H9 (cell line): ENCODE measurements around the gene SETD6. TPM values are rescaled to one million over a fixed set of nuclear protein-coding genes. Genes with fewer than 3 reads are reported as not detected.
A peak's percentile ranks its signal among the peaks of the same experiment; 100 is the strongest.

ENCODE experiments used
- DNase-seq: peaks from one replicate; pipeline ENCODE4 v3.0.0-alpha.2; 2017
- H2AFZ ChIP-seq: one replicate; pipeline ENCODE4 v1.6.1; 2013; ENCODE audit warnings: mild to moderate bottlenecking, low read length, control low read depth, moderate library complexity
- H2AK5ac ChIP-seq: 2 replicates; pipeline ENCODE4 v1.6.1; 2013; ENCODE audit warnings: low read length, control low read depth, mixed read lengths; ENCODE audit not compliant: insufficient read length
- H2BK120ac ChIP-seq: one replicate; pipeline ENCODE4 v1.6.1; 2013; ENCODE audit warnings: low read depth, mild to moderate bottlenecking, low read length, control low read depth, inconsistent platforms; ENCODE audit not compliant: poor library complexity, severe bottlenecking
- H2BK12ac ChIP-seq: 2 replicates; pipeline ENCODE4 v1.6.1; 2013; ENCODE audit warnings: low read length, control low read depth, mixed read lengths, low read depth; ENCODE audit not compliant: insufficient read length
- H2BK15ac ChIP-seq: 2 replicates; pipeline ENCODE4 v1.6.1; 2013; ENCODE audit warnings: low read depth, low read length, control low read depth
- H2BK20ac ChIP-seq: one replicate; pipeline ENCODE4 v1.6.1; 2013; ENCODE audit warnings: low read depth, mild to moderate bottlenecking, low read length, control low read depth, inconsistent platforms; ENCODE audit not compliant: poor library complexity, severe bottlenecking
- H2BK5ac ChIP-seq: 2 replicates; pipeline ENCODE4 v1.6.1; 2013; ENCODE audit warnings: low read length, control low read depth, mixed read lengths; ENCODE audit not compliant: insufficient read length
- H3K14ac ChIP-seq: 2 replicates; pipeline ENCODE4 v1.6.1; 2013; ENCODE audit warnings: low read length, control low read depth; ENCODE audit not compliant: insufficient read depth
- H3K18ac ChIP-seq: 2 replicates; pipeline ENCODE4 v1.6.1; 2013; ENCODE audit warnings: low read depth, mild to moderate bottlenecking, mixed read lengths, low read length, control low read depth; ENCODE audit not compliant: insufficient read length
- H3K23ac ChIP-seq: 2 replicates; pipeline ENCODE4 v1.6.1; 2013; ENCODE audit warnings: low read length, control low read depth, mixed read lengths, low read depth; ENCODE audit not compliant: insufficient read length
- H3K23me2 ChIP-seq: 2 replicates; pipeline ENCODE4 v1.6.1; 2013; ENCODE audit warnings: low read depth, mild to moderate bottlenecking, mixed read lengths, low read length, control low read depth; ENCODE audit not compliant: insufficient read length, poor library complexity, severe bottlenecking
- H3K27ac ChIP-seq: 2 replicates; pipeline ENCODE4 v1.5.1; 2013; ENCODE audit warnings: low read length, control low read depth, mixed read lengths, low read depth; ENCODE audit not compliant: insufficient read length
- H3K27me3 ChIP-seq: 2 replicates; pipeline ENCODE4 v1.6.1; 2013; ENCODE audit warnings: low read length, control low read depth, inconsistent platforms; ENCODE audit not compliant: insufficient read depth
- H3K4ac ChIP-seq: 2 replicates; pipeline ENCODE4 v1.6.1; 2013; ENCODE audit warnings: low read depth, mild to moderate bottlenecking, control low read depth, inconsistent platforms, low read length, moderate library complexity
- H3K4me1 ChIP-seq: 2 replicates; pipeline ENCODE4 v1.6.1; 2013; ENCODE audit warnings: low read length, control low read depth, inconsistent platforms; ENCODE audit not compliant: insufficient read depth
- H3K4me2 ChIP-seq: 2 replicates; pipeline ENCODE4 v1.6.1; 2013; ENCODE audit warnings: low read length, control low read depth, mixed read lengths; ENCODE audit not compliant: insufficient read length, insufficient read depth
- H3K56ac ChIP-seq: 2 replicates; pipeline ENCODE4 v1.6.1; 2013; ENCODE audit warnings: low read depth, mild to moderate bottlenecking, mixed read lengths, low read length, control low read depth; ENCODE audit not compliant: insufficient read length
- H3K79me1 ChIP-seq: 2 replicates; pipeline ENCODE4 v1.6.1; 2013; ENCODE audit warnings: low read depth, mild to moderate bottlenecking, moderate library complexity, low read length, control low read depth, inconsistent platforms; ENCODE audit not compliant: insufficient read depth, poor library complexity, severe bottlenecking
- H3K79me2 ChIP-seq: 2 replicates; pipeline ENCODE4 v1.6.1; 2013; ENCODE audit warnings: low read length, control low read depth, inconsistent platforms; ENCODE audit not compliant: insufficient read depth
- H3K9ac ChIP-seq: 2 replicates; pipeline ENCODE4 v1.6.1; 2013; ENCODE audit warnings: low read length, control low read depth, mixed read lengths; ENCODE audit not compliant: insufficient read length; ENCODE audit errors: extremely low read depth
- H3K9me3 ChIP-seq: one replicate; pipeline ENCODE4 v1.6.1; 2013; ENCODE audit warnings: low read depth, low read length, inconsistent platforms; ENCODE audit not compliant: control insufficient read depth
- H3T11ph ChIP-seq: one replicate; pipeline ENCODE4 v1.6.1; 2013; ENCODE audit warnings: mild to moderate bottlenecking, low read length, control low read depth, inconsistent platforms
- H4K20me1 ChIP-seq: one replicate; pipeline ENCODE4 v1.6.1; 2013; ENCODE audit not compliant: control insufficient read depth, insufficient read length, insufficient read depth
- H4K5ac ChIP-seq: 2 replicates; pipeline ENCODE4 v1.6.1; 2013; ENCODE audit warnings: low read depth, mild to moderate bottlenecking, mixed read lengths, low read length, control low read depth; ENCODE audit not compliant: insufficient read length
- H4K8ac ChIP-seq: replicated peaks from 2 replicates; pipeline ENCODE4 v1.6.1; 2013; ENCODE audit warnings: low read length, control low read depth, mixed read lengths, low read depth; ENCODE audit not compliant: insufficient read length
- H4K91ac ChIP-seq: 2 replicates; pipeline ENCODE4 v1.6.1; 2013; ENCODE audit warnings: low read depth, mild to moderate bottlenecking, moderate library complexity, mixed read lengths, low read length, control low read depth; ENCODE audit not compliant: insufficient read length
- H3K27ac Mint-ChIP-seq, 3 experiments: 2 replicates in 2 of 3; 3 replicates in 1 of 3; pipeline ENCODE4 v1.8.0; 2020 to 2021; ENCODE audit warnings: mixed read lengths in 3 of 3, mild to moderate bottlenecking in 1 of 3, moderate library complexity in 1 of 3
- H3K27me3 Mint-ChIP-seq: 2 replicates; pipeline ENCODE4 v1.8.0; 2021; ENCODE audit warnings: low read depth, mild to moderate bottlenecking, moderate library complexity, mixed read lengths
- H3K36me3 Mint-ChIP-seq, 3 experiments: 2 replicates in 2 of 3; 3 replicates in 1 of 3; pipeline ENCODE4 v1.8.0; 2020 to 2021; ENCODE audit warnings: low read depth in 3 of 3, mixed read lengths in 3 of 3; ENCODE audit not compliant: insufficient read depth in 1 of 3
- H3K4me1 Mint-ChIP-seq, 2 experiments: 2 replicates each; pipeline ENCODE4 v1.8.0; 2020; ENCODE audit warnings: mixed read lengths in 2 of 2
- H3K4me3 Mint-ChIP-seq, 2 experiments: 2 replicates in 1 of 2; 3 replicates in 1 of 2; pipeline ENCODE4 v1.8.0; 2020 to 2021; ENCODE audit warnings: mild to moderate bottlenecking in 2 of 2, mixed read lengths in 2 of 2, moderate library complexity in 1 of 2
- H3K9me3 Mint-ChIP-seq, 2 experiments: 2 replicates in 1 of 2; 3 replicates in 1 of 2; pipeline ENCODE4 v1.8.0; 2020; ENCODE audit warnings: mild to moderate bottlenecking in 2 of 2, mixed read lengths in 2 of 2, moderate library complexity in 1 of 2
- CTCF ChIP-seq: fragments of 200-600 bp; sonication (generic); conservative IDR thresholded peaks from 3 replicates; pipeline ENCODE4 v1.8.0; 2021; ENCODE audit warnings: antibody characterized with exemption, mild to moderate bottlenecking
- WGBS: extraction: QIAGEN DNeasy Blood & Tissue Kit; methylation state at CpG from one replicate; pipeline ENCODE4 v1.1.7; 2013; ENCODE audit warnings: missing lambda C conversion rate, low lambda C conversion rate, mixed read lengths; ENCODE audit not compliant: insufficient read length; ENCODE audit errors: extremely low coverage; 5-methylcytosine and 5-hydroxymethylcytosine counted together
- total RNA-seq: library from RNA; stranded (reverse); gene quantifications from 2 replicates; pipeline ENCODE4 v1.2.1, GENCODE V29; 2021

The SETD6 gene
- total RNA-seq, 1 experiment from 2014 or later, result 55.6 TPM

- Histone ChIP-seq H3K4ac (no peak overlapping the region), H3T11ph (no peak overlapping the region), H3K56ac (no peak overlapping the region), H3K23me2 (peaks cover 20% of the 10 kb centered on the region), H2BK12ac (no peak overlapping the region), H3K23ac (no peak overlapping the region), H3K14ac (no peak overlapping the region), H2BK15ac (no peak overlapping the region), H3K9me3 (no peaks in the 10 kb centered on the region), H2AK5ac (no peak overlapping the region), H2AFZ (no peak overlapping the region), H2BK120ac (no peak overlapping the region), H4K5ac (no peak overlapping the region), H4K91ac (no peak overlapping the region), H3K4me2 (no peak overlapping the region), H2BK5ac (no peak overlapping the region), H3K79me2 (no peaks in the 10 kb centered on the region), H3K18ac (no peak overlapping the region), H3K4me1 (peaks cover 3% of the 10 kb centered on the region; the same call in 1 of the 2 replicates), H4K20me1 (no peaks in the 10 kb centered on the region), H4K8ac (no peak overlapping the region), H3K79me1 (no peaks in the 10 kb centered on the region), H2BK20ac (no peak overlapping the region), H3K27ac (no peak overlapping the region), H3K27me3 (no peaks in the 10 kb centered on the region), H3K9ac (no peak overlapping the region)
- H3K4me3 Mint-ChIP-seq, result peak overlapping the region in 1 of 2 experiments; percentile 29; a peak in 2 of 5 replicates
- TF ChIP-seq CTCF, result no peak
- no peaks in the 10 kb centered on the region; a peak in 1 of 5 replicates for H3K9me3 Mint-ChIP-seq
- no CpG with 5 or more reads among the region's 9 CpGs for WGBS
- no peak for DNase-seq
- no peak overlapping the region for H3K27ac Mint-ChIP-seq
- H3K36me3 Mint-ChIP-seq, result no peaks in the 10 kb centered on the region; a peak in 1 of 7 replicates
- H3K27me3 Mint-ChIP-seq, result peaks cover 43% of the 10 kb centered on the region
- H3K4me1 Mint-ChIP-seq, result peaks cover 18 to 42% of the 10 kb centered on the region in 2 experiments
Observed at GRCh38 chr16:58498341-58499091, 16.8 kb upstream of the SETD6 start.
